Colonic mucosa (tissue), 4 donors: ENCODE data around the gene SLC24A3. TPM values are rescaled to one million over a fixed set of nuclear protein-coding genes. Genes with fewer than 3 reads are reported as not detected.

Source experiments
- DNase-seq: peaks from one replicate; pipeline ENCODE4 v3.0.0-alpha.2; 2020
- H3K27ac ChIP-seq: fragments of 200-600 bp; one replicate; pipeline ENCODE4 v1.8.0; 2021
- H3K27me3 ChIP-seq: fragments of 200-600 bp; one replicate; pipeline ENCODE4 v1.8.0; 2021
- H3K36me3 ChIP-seq: fragments of 200-600 bp; one replicate; pipeline ENCODE4 v1.8.0; 2021
- H3K4me1 ChIP-seq: fragments of 200-600 bp; one replicate; pipeline ENCODE4 v1.8.0; 2021; ENCODE audit warnings: mild to moderate bottlenecking
- H3K4me3 ChIP-seq: fragments of 200-600 bp; one replicate; pipeline ENCODE4 v1.8.0; 2021
- H3K9ac ChIP-seq, 2 donors: one replicate each; pipeline ENCODE4 v1.7.0; 2013; ENCODE audit warnings: control low read depth in 2 of 2, low read depth in 2 of 2, low read length in 2 of 2
- H3K9me3 ChIP-seq: fragments of 200-600 bp; one replicate; pipeline ENCODE4 v1.8.0; 2021
- intact Hi-C: fragments of 100-400 bp; cut with DNase I; formaldehyde crosslinking; loops from one replicate; pipeline ENCODE4 v1.14.1; 2022
- total RNA-seq, 2 donors: library from RNA; stranded (reverse); fragmentation: NEBNext Ultra II Directional in 1 of 2; extraction: Animal tissue kit (Norgen Biotek cat#: 25700) in 1 of 2; gene quantifications; one replicate each; pipeline ENCODE4 v1.2.1, GENCODE V29; 2021
- TF ChIP-seq, protein P1 (sequence below): fragments of 200-600 bp; IDR thresholded peaks from one replicate; pipeline ENCODE4 v1.8.0; 2022; ENCODE audit warnings: antibody characterized with exemption, mild to moderate bottlenecking
- donor health status: healthy.
- donor health status: DM: no; HTN: no; CAD: no.
- donor health status: DM: no; HTN: no; CAD: no.

The SLC24A3 gene
- total RNA-seq, 2 donors from 2014 or later, result 3.6 to 6.6 TPM

DNA sequence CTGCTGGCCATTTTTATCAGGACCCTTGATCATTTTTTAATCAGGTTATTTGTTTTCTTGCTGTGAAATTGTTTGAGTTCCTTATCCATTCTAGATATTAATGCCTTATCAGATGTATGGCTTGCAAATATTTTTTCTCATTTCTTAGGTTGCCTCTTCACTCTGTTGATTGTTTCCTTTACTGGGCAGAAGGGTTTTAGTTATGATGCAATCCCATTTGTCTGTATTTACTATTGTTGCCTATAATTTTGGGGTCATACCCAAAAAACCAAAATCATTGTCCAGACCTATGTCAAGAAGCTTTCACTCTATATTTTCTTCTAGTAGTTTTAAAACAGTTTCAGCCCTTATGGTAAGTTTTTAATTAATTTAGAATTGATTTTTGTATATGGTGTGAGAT lies 172.5 kb downstream of the SLC24A3 start:
- TF ChIP-seq, protein P1, sequence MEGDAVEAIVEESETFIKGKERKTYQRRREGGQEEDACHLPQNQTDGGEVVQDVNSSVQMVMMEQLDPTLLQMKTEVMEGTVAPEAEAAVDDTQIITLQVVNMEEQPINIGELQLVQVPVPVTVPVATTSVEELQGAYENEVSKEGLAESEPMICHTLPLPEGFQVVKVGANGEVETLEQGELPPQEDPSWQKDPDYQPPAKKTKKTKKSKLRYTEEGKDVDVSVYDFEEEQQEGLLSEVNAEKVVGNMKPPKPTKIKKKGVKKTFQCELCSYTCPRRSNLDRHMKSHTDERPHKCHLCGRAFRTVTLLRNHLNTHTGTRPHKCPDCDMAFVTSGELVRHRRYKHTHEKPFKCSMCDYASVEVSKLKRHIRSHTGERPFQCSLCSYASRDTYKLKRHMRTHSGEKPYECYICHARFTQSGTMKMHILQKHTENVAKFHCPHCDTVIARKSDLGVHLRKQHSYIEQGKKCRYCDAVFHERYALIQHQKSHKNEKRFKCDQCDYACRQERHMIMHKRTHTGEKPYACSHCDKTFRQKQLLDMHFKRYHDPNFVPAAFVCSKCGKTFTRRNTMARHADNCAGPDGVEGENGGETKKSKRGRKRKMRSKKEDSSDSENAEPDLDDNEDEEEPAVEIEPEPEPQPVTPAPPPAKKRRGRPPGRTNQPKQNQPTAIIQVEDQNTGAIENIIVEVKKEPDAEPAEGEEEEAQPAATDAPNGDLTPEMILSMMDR, result no peak
- Histone ChIP-seq H3K36me3 (no peaks in the 10 kb centered on the region), H3K27ac (no peak overlapping the region), H3K4me1 (no peaks in the 10 kb centered on the region), H3K4me3 (no peak overlapping the region), H3K9ac (no peak overlapping the region), H3K27me3 (no peaks in the 10 kb centered on the region), H3K9me3 (no peaks in the 10 kb centered on the region)
- DNase-seq, result no peak
- intact Hi-C loops, result no loop called here

DNA sequence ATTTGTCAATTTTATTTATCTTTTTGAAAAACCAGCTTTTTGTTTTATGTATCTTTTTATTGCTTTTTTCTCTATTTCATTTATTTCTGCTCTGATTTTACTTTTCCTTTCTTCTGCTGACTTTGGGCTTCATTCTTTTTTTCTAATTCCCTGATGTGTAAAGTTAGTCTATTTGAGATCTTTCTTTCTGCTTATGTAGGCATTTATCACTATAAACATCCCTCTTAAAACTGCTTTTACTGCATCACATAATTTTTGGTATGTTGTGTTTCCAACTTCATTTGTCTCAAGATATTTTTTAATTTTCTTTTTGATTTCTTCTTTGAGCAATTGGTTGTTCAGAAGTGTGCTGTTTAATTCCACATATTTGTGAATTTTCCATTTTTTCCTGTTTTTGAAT lies 174.8 kb downstream of the SLC24A3 start:
- intact Hi-C loops, result no loop called here

DNA sequence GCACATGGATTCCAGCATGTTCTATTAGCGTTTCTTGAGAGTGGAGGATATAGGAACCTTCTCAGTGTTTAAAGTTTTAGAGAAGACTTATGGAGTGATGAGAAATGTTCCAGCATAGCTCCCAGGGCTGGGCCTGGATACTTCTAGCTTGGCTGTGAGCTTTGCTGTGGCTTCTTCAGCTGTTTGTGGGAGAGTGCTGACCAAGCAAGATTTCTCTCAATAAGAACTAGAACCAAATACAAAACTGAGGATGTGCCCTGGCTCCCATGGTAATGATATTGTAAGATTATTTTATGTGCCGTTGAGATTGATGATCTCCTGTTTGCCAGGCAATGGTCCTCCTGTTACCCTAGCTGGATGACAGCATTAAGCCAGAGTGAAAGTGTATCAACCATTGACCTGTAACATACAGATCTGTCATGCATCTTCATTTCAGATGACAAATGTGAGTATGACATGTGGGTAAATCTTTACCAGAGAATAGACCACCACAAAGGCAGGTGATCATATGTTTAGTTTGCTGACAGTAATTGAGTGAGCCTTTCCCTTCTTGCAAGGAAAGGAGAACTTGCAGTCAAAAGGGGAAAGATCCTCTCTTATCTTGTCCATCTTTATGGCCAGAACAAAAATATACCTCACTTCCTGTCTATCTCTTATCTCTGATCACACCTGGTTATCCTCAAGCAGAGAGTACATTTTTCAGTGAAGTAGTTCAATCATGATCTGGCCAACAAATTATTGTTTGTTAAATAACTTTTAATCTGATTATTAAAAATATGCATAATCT lies 180.1 kb downstream of the SLC24A3 start:
- Histone ChIP-seq H3K27me3 (no peaks in the 10 kb centered on the region), H3K9ac (no peak overlapping the region), H3K27ac (no peak overlapping the region), H3K4me1 (no peaks in the 10 kb centered on the region), H3K36me3 (no peaks in the 10 kb centered on the region), H3K4me3 (no peak overlapping the region), H3K9me3 (no peaks in the 10 kb centered on the region)
- intact Hi-C loops, result no loop called here
- no peak for DNase-seq
- TF ChIP-seq, protein P1, result no peak

More for the DNA sequence above, 174.8 kb downstream of the SLC24A3 start:
- Histone ChIP-seq H3K36me3 (no peaks in the 10 kb centered on the region), H3K9ac (no peak overlapping the region), H3K9me3 (no peaks in the 10 kb centered on the region), H3K27me3 (no peaks in the 10 kb centered on the region), H3K27ac (no peak overlapping the region), H3K4me3 (no peak overlapping the region), H3K4me1 (no peaks in the 10 kb centered on the region)
- TF ChIP-seq, protein P1, result no peak
- DNase-seq, result no peak

DNA sequence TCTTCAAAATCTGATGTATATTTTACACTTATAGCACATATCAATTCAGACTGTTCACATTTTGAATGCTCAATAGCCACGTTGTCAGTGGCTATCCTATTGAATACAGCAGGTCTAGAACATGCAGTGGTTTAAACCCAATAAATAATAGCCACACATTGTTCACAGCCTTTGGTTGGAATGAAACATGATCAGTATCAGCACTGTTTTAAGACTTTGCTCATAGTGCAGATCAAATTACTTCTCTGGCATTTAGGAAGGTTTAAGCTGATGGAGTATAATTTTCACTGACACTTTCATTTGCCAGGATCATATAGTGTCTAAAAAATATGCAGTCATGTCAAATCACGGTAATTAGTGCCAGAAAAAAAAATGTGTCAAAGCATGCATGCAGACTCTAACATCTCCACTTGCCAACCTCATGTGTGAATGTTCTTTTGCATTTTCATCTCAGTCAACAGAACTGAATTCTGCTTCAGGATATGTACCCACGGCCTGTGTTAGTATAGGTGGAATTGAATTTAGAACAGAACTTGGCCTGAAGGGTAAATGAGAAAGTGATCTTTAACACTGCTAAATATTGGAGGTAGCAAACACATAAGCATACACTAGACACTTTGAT lies 184.1 kb downstream of the SLC24A3 start:
- no peak overlapping the region for H3K9ac ChIP-seq
- no peak overlapping the region for H3K4me3 ChIP-seq
- no peaks in the 10 kb centered on the region for H3K36me3 ChIP-seq
- no peaks in the 10 kb centered on the region for H3K27me3 ChIP-seq
- intact Hi-C loops, result no loop called here
- DNase-seq, result no peak
- H3K9me3 ChIP-seq, result no peaks in the 10 kb centered on the region
- no peaks in the 10 kb centered on the region for H3K4me1 ChIP-seq
- TF ChIP-seq, protein P1, result no peak
- no peak overlapping the region for H3K27ac ChIP-seq

DNA sequence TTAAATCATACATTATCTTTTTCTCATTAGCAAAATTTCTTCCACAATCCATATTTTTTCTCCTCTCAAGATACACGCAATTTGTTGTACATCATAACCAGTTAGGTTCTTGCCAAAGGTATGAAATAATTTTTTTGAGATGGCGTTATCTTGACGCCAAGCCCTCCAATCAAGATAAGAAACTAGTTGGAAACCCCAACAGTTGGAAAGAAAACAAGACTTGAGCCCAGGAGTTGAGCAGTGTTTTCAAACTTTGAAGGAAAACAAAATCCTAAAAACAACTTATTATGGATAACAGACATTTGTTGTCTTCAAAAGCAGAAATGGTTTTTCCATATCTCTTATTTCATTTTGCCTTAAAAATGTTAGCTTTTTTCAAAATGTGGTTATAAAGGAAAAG lies 184.8 kb downstream of the SLC24A3 start:
- H3K4me3 ChIP-seq, result no peak overlapping the region
- no peaks in the 10 kb centered on the region for H3K27me3 ChIP-seq
- H3K27ac ChIP-seq, result no peak overlapping the region
- no peaks in the 10 kb centered on the region for H3K4me1 ChIP-seq
- H3K9me3 ChIP-seq, result no peaks in the 10 kb centered on the region
- H3K36me3 ChIP-seq, result no peaks in the 10 kb centered on the region
- intact Hi-C loops, result no loop called here
- DNase-seq, result no peak
- no peak overlapping the region for H3K9ac ChIP-seq
- TF ChIP-seq, protein P1, result no peak
